Activated T-helper 1 cell treated with anti-CD3 and anti-CD28 coated beads, Interleukin-2, amount 50 U/mL, for 16 hours (primary cell): ENCODE data around the gene TMPRSS6.

Experiments used
- DNase-seq, 2 donors: peaks; one replicate each; pipeline ENCODE4 v3.0.0-alpha.2; 2020; ENCODE audit warnings: low read depth in 1 of 2, low spot score in 1 of 2

The TMPRSS6 gene

GRCh38 chr22:37140686-37141323 lies 31.3 kb upstream of the TMPRSS6 start:
- no peak for DNase-seq

- DNase-seq, result no peak
Observed at GRCh38 chr22:37139762-37140161, 30.2 kb upstream of the TMPRSS6 start.

GRCh38 chr22:37138849-37139561 lies 29.5 kb upstream of the TMPRSS6 start:
- DNase-seq, result no peak

- DNase-seq, result no peak
Observed at GRCh38 chr22:37137903-37138665, 28.6 kb upstream of the TMPRSS6 start.

- DNase-seq, result no peak
Observed at GRCh38 chr22:37137131-37137530, 27.6 kb upstream of the TMPRSS6 start.

GRCh38 chr22:37135023-37135422 lies 25.5 kb upstream of the TMPRSS6 start:
- DNase-seq, result no peak

GRCh38 chr22:37133304-37134018 lies 23.9 kb upstream of the TMPRSS6 start:
- no peak for DNase-seq

GRCh38 chr22:37132773-37133172 lies 23.3 kb upstream of the TMPRSS6 start:
- no peak for DNase-seq

- no peak for DNase-seq
Observed at GRCh38 chr22:37129866-37130441, 20.4 kb upstream of the TMPRSS6 start.

GRCh38 chr22:37128555-37129281 lies 19.2 kb upstream of the TMPRSS6 start:
- DNase-seq, result no peak

- no peak for DNase-seq
Observed at GRCh38 chr22:37127350-37127878, 17.9 kb upstream of the TMPRSS6 start.

- no peak for DNase-seq
Observed at GRCh38 chr22:37126882-37127281, 17.4 kb upstream of the TMPRSS6 start.

- no peak for DNase-seq
Observed at GRCh38 chr22:37126383-37126782, 16.9 kb upstream of the TMPRSS6 start.

- DNase-seq, result no peak
Observed at GRCh38 chr22:37123649-37124048, 14.1 kb upstream of the TMPRSS6 start.

- no peak for DNase-seq
Observed at GRCh38 chr22:37122598-37123180, 13.2 kb upstream of the TMPRSS6 start.

GRCh38 chr22:37121887-37122591 lies 12.5 kb upstream of the TMPRSS6 start:
- DNase-seq, result peak; percentile 76 to 87

- DNase-seq, result no peak
Observed at GRCh38 chr22:37120569-37121340, 11.2 kb upstream of the TMPRSS6 start.

- DNase-seq, result no peak
Observed at GRCh38 chr22:37119872-37120271, 10.4 kb upstream of the TMPRSS6 start.
